Sigmoid colon (tissue), 7 donors: ENCODE data around the gene RSPO3. TPM values are rescaled to one million over a fixed set of nuclear protein-coding genes. Genes with fewer than 3 reads are reported as not detected.

Experiments used
- DNase-seq: peaks from one replicate; pipeline ENCODE4 v3.0.0-alpha.2; 2019
- H3K27ac ChIP-seq, 4 donors: fragments of 200-600 bp; sonication (generic); one replicate each; pipeline ENCODE4 v1.5.1; 2016 to 2019; ENCODE audit warnings: mild to moderate bottlenecking in 1 of 4
- H3K27me3 ChIP-seq, 3 donors: fragments of 200-600 bp; sonication (generic); one replicate each; pipeline ENCODE4 v1.5.1; 2019; ENCODE audit warnings: mild to moderate bottlenecking in 1 of 3
- H3K36me3 ChIP-seq, 4 donors: fragments of 200-600 bp; sonication (generic); one replicate each; pipeline ENCODE4 v1.5.1; 2016 to 2019
- H3K4me1 ChIP-seq, 4 donors: fragments of 200-600 bp; sonication (generic); one replicate each; pipeline ENCODE4 v1.5.1; 2017 to 2019
- H3K4me3 ChIP-seq, 4 donors: fragments of 200-600 bp; sonication (generic); one replicate each; pipeline ENCODE4 v1.5.1; 2017 to 2019; ENCODE audit warnings: mild to moderate bottlenecking in 2 of 4, moderate library complexity in 1 of 4
- H3K9me3 ChIP-seq, 4 donors: fragments of 200-600 bp in 3 of 4; sonication (generic) in 3 of 4; one replicate each; pipeline versions ENCODE4 v1.5.1 to v1.6.1; 2013 to 2019
- EP300 ChIP-seq, 4 donors: sonication (generic); formaldehyde crosslinking; IDR thresholded peaks; one replicate each; pipeline ENCODE4 v1.6.1; 2017; ENCODE audit warnings: antibody characterized with exemption in 4 of 4
- POLR2A ChIP-seq, 2 donors: fragments of 450-650 bp; IDR thresholded peaks; one replicate each; pipeline ENCODE4 v1.6.1; 2016; ENCODE audit warnings: antibody characterized with exemption in 2 of 2, mild to moderate bottlenecking in 2 of 2, moderate library complexity in 2 of 2
- POLR2AphosphoS5 ChIP-seq, 4 donors: sonication (generic); formaldehyde crosslinking; IDR thresholded peaks; one replicate each; pipeline ENCODE4 v1.6.1; 2017; ENCODE audit warnings: antibody characterized with exemption in 4 of 4
- WGBS, 2 donors: extraction: QIAGEN DNeasy Blood & Tissue Kit; methylation state at CpG; one replicate each; pipeline ENCODE4 v1.1.7; 2013; 5-methylcytosine and 5-hydroxymethylcytosine counted together
- intact Hi-C: fragments of 100-400 bp; cut with DNase I; formaldehyde crosslinking; loops from one replicate; pipeline ENCODE4 v1.15.1; 2023
- polyA plus RNA-seq, 3 donors: library from polyadenylated mRNA; stranded (reverse); fragments of 200-250 nt; gene quantifications; one replicate each; pipeline ENCODE4 v1.2.3, GENCODE V29; 2013
- total RNA-seq, 4 donors: library from RNA; depleted of rRNA; stranded (reverse); fragments of >200 nt; gene quantifications; one replicate each; pipeline ENCODE4 v1.1.0, GENCODE V29; 2016
- TF ChIP-seq, protein P1 (sequence below), 4 experiments: fragments of 450-650 bp in 3 of 4; fragments of 200-600 bp in 1 of 4; IDR thresholded peaks; one replicate each; pipeline ENCODE4 v1.5.1; 2016 to 2019; ENCODE audit warnings: antibody characterized with exemption in 4 of 4, mild to moderate bottlenecking in 3 of 4, moderate library complexity in 2 of 4
- donor health status: healthy with polysubstance abuse.
- donor health status: Bipolar disorder and iron deficiency.
- donor health status: healthy.

Gene RSPO3
- total and polyA plus RNA-seq, 7 donors = 0.69 to 17.4 (median 10.8) TPM

DNA sequence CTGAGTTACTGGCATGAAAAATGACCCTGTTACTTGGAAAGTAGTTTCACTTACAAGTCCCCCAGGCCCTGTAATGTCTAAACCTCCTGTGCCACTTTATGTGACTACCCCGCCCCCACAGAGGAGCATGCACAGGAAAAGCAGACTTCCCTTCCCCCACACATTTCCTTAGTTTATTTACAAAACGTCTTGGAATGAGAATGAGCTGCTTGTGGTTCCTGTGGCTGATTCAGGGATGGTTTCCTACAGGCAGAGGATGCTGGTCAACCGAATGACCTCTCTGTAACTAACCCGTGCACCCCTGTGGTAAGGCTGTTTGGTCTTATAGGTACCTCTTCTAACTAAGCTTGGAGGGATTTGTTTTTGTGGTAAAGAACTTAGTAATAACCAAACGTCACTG is 28.5 kb downstream of the RSPO3 start:
- no peaks in the 10 kb centered on the region for H3K9me3 ChIP-seq

DNA sequence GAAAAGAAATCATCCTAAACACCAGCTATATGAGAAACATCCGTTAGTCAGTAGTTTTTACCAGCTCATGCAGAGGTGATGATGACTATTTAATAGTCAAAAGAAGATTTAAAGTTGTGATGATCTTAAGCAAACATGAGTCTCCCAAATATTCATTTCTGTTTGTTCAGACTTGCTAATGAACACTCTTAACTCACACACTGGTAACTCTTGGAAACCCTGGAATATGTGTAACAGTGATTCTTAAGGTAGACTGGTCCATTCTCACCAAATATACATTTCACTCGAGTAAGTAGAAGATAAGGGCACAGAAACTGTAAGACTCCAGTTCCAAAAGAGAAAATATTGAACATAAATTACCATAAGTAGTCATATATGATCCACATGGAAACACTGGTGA is 29.1 kb downstream of the RSPO3 start:
- no peak for DNase-seq
- intact Hi-C loops = no loop called here
- no peak overlapping the region for H3K27ac ChIP-seq
- 70 to 83% methylated on average over 2 of the region's 2 CpGs for WGBS, 2 donors
- no peak overlapping the region for H3K4me3 ChIP-seq
- no peaks in the 10 kb centered on the region for H3K36me3 ChIP-seq
- no peaks in the 10 kb centered on the region for H3K9me3 ChIP-seq
- no peaks in the 10 kb centered on the region for H3K4me1 ChIP-seq
- TF ChIP-seq POLR2A (IDR thresholded peaks at IDR 0.05) (no peak), EP300 (IDR thresholded peaks at IDR 0.05) (no peak), POLR2AphosphoS5 (IDR thresholded peaks at IDR 0.05) (no peak)
- TF ChIP-seq, protein P1, sequence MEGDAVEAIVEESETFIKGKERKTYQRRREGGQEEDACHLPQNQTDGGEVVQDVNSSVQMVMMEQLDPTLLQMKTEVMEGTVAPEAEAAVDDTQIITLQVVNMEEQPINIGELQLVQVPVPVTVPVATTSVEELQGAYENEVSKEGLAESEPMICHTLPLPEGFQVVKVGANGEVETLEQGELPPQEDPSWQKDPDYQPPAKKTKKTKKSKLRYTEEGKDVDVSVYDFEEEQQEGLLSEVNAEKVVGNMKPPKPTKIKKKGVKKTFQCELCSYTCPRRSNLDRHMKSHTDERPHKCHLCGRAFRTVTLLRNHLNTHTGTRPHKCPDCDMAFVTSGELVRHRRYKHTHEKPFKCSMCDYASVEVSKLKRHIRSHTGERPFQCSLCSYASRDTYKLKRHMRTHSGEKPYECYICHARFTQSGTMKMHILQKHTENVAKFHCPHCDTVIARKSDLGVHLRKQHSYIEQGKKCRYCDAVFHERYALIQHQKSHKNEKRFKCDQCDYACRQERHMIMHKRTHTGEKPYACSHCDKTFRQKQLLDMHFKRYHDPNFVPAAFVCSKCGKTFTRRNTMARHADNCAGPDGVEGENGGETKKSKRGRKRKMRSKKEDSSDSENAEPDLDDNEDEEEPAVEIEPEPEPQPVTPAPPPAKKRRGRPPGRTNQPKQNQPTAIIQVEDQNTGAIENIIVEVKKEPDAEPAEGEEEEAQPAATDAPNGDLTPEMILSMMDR (IDR thresholded peaks at IDR 0.05) = no peak
- no peaks in the 10 kb centered on the region for H3K27me3 ChIP-seq

More for the DNA sequence above, 28.5 kb downstream of the RSPO3 start:
- DNase-seq = no peak
- no peaks in the 10 kb centered on the region for H3K27me3 ChIP-seq
- H3K27ac ChIP-seq = no peak overlapping the region
- no peak for TF ChIP-seq EP300 (IDR thresholded peaks at IDR 0.05)
- H3K4me3 ChIP-seq = no peak overlapping the region
- no peaks in the 10 kb centered on the region for H3K4me1 ChIP-seq
- intact Hi-C loops = no loop called here
- WGBS, 2 donors = 13 to 15% methylated on average over 5 of the region's 5 CpGs
- H3K36me3 ChIP-seq = no peaks in the 10 kb centered on the region

DNA sequence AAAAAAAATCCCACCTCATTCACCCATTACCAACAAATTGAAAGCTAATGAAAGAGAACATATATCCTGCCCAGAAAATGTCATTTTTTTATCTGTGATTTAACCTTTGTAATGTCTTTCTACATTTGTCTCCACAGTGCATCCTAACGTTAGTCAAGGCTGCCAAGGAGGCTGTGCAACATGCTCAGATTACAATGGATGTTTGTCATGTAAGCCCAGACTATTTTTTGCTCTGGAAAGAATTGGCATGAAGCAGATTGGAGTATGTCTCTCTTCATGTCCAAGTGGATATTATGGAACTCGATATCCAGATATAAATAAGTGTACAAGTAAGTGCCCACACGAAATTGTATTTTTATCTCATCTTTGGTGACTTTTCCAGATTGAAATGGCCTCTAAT is 30.0 kb downstream of the RSPO3 start:
- H3K27me3 ChIP-seq = no peaks in the 10 kb centered on the region
- H3K4me3 ChIP-seq = no peak overlapping the region
- WGBS, 2 donors = 34 to 57% methylated on average over 3 of the region's 3 CpGs
- intact Hi-C loops = no loop called here
- TF ChIP-seq POLR2A (IDR thresholded peaks at IDR 0.05) (no peak), POLR2AphosphoS5 (IDR thresholded peaks at IDR 0.05) (no peak), EP300 (IDR thresholded peaks at IDR 0.05) (no peak)
- TF ChIP-seq, protein P1 (IDR thresholded peaks at IDR 0.05) = no peak
- H3K9me3 ChIP-seq = no peaks in the 10 kb centered on the region
- no peaks in the 10 kb centered on the region for H3K36me3 ChIP-seq
- DNase-seq = no peak
- H3K27ac ChIP-seq = no peak overlapping the region
- no peaks in the 10 kb centered on the region for H3K4me1 ChIP-seq

DNA sequence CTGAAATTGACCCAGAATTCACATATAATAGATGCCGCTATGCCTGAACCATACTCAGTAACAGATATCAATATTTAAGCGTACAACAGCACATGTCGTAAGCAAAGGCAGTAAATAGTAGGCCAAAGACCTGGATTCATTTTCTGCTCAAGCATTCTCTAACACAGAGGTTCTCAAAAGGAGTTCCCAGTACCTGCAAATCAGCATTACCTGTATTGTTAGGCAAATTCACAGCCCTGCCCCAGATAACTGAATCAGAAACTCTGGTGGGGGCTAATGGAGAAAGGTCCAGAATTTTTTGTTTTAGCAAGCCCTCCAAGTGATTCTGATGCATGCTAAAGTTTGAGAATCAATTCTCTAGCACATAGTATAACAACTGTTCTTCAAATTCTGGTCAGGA is 36.0 kb downstream of the RSPO3 start:
- H3K36me3 ChIP-seq = no peaks in the 10 kb centered on the region
- no peak overlapping the region for H3K4me3 ChIP-seq
- WGBS, 2 donors = 92 to 95% methylated on average over 3 of the region's 3 CpGs
- no peak for DNase-seq
- intact Hi-C loops = no loop called here
- TF ChIP-seq POLR2AphosphoS5 (IDR thresholded peaks at IDR 0.05) = no peak
- no peak for TF ChIP-seq POLR2A (IDR thresholded peaks at IDR 0.05)
- TF ChIP-seq, protein P1 (IDR thresholded peaks at IDR 0.05) = no peak
- no peak for TF ChIP-seq EP300 (IDR thresholded peaks at IDR 0.05)
- H3K9me3 ChIP-seq = no peaks in the 10 kb centered on the region
- no peak overlapping the region for H3K27ac ChIP-seq
- H3K27me3 ChIP-seq = no peaks in the 10 kb centered on the region
- no peaks in the 10 kb centered on the region for H3K4me1 ChIP-seq

- H3K27me3 ChIP-seq = no peaks in the 10 kb centered on the region
- H3K4me1 ChIP-seq = no peaks in the 10 kb centered on the region
- H3K9me3 ChIP-seq = no peaks in the 10 kb centered on the region
- H3K4me3 ChIP-seq = no peak overlapping the region
- intact Hi-C loops = no loop called here
- 62 to 78% methylated on average over 1 of the region's 1 CpG for WGBS, 2 donors
- no peaks in the 10 kb centered on the region for H3K36me3 ChIP-seq
- TF ChIP-seq POLR2A (IDR thresholded peaks at IDR 0.05) (no peak), EP300 (IDR thresholded peaks at IDR 0.05) (no peak), POLR2AphosphoS5 (IDR thresholded peaks at IDR 0.05) (no peak)
- TF ChIP-seq, protein P1 (IDR thresholded peaks at IDR 0.05) = no peak
- DNase-seq = no peak
- H3K27ac ChIP-seq = no peak overlapping the region
Measured at GRCh38 chr6:127160484-127160883, 42.0 kb downstream of the RSPO3 start.
